Mesothelial cell of epicardium (in vitro differentiated cells): ENCODE data around the gene ASPSCR1. TPM values are rescaled to one million over a fixed set of nuclear protein-coding genes. Genes with fewer than 3 reads are reported as not detected.
A peak's percentile ranks its signal among the peaks of the same experiment; 100 is the strongest.

Experiments used
- DNase-seq, 2 experiments: peaks; one replicate each; pipeline ENCODE4 v3.0.0; 2021; ENCODE audit warnings: low spot score in 2 of 2; ENCODE audit not compliant: unreplicated experiment in 2 of 2
- H3K27ac Mint-ChIP-seq: 2 replicates; pipeline ENCODE4 v1.8.0; 2021; ENCODE audit warnings: mixed read lengths
- H3K27me3 Mint-ChIP-seq: 2 replicates; pipeline ENCODE4 v1.8.0; 2021; ENCODE audit warnings: low read depth, mixed read lengths
- H3K36me3 Mint-ChIP-seq: 2 replicates; pipeline ENCODE4 v1.8.0; 2021; ENCODE audit warnings: mixed read lengths
- H3K4me1 Mint-ChIP-seq: 2 replicates; pipeline ENCODE4 v1.8.0; 2021; ENCODE audit warnings: mixed read lengths
- H3K4me3 Mint-ChIP-seq: 2 replicates; pipeline ENCODE4 v1.8.0; 2021; ENCODE audit warnings: mild to moderate bottlenecking, moderate library complexity, mixed read lengths
- H3K9me3 Mint-ChIP-seq: 2 replicates; pipeline ENCODE4 v1.8.0; 2021; ENCODE audit warnings: mixed read lengths
- CTCF ChIP-seq: fragments of 200-600 bp; sonication (generic); IDR thresholded peaks from one replicate; pipeline ENCODE4 v1.5.0; 2021; ENCODE audit warnings: antibody characterized with exemption; ENCODE audit not compliant: unreplicated experiment
- total RNA-seq: library from RNA; stranded (reverse); gene quantifications from 3 replicates; pipeline ENCODE4 v1.2.1, GENCODE V29; 2021

The ASPSCR1 gene
- total RNA-seq, 1 donor from 2014 or later = 50.5 TPM

- Mint-ChIP-seq H3K36me3 (no peaks in the 10 kb centered on the region), H3K27ac (no peak overlapping the region), H3K4me1 (peaks cover 10% of the 10 kb centered on the region), H3K9me3 (no peaks in the 10 kb centered on the region), H3K27me3 (peaks cover 55% of the 10 kb centered on the region), H3K4me3 (peak overlapping the region; percentile 39)
- no peak for TF ChIP-seq CTCF
- DNase-seq = no peak
Measured at GRCh38 chr17:81961521-81962498, 15.6 kb upstream of the ASPSCR1 start.

GRCh38 chr17:81962499-81963441 is 14.7 kb upstream of the ASPSCR1 start:
- Mint-ChIP-seq H3K4me3 (peak overlapping the region; percentile 39), H3K9me3 (no peaks in the 10 kb centered on the region), H3K4me1 (peaks cover 4% of the 10 kb centered on the region), H3K27me3 (peaks cover 48% of the 10 kb centered on the region), H3K27ac (no peak overlapping the region), H3K36me3 (no peaks in the 10 kb centered on the region)
- DNase-seq = no peak
- no peak for TF ChIP-seq CTCF

- Mint-ChIP-seq H3K36me3 (no peaks in the 10 kb centered on the region), H3K4me3 (no peak overlapping the region), H3K9me3 (no peaks in the 10 kb centered on the region)
Measured at GRCh38 chr17:81964081-81964849, 13.2 kb upstream of the ASPSCR1 start.

GRCh38 chr17:81966343-81967243 is 10.8 kb upstream of the ASPSCR1 start:
- Mint-ChIP-seq H3K4me3 (no peak overlapping the region), H3K36me3 (no peaks in the 10 kb centered on the region), H3K27ac (no peak overlapping the region), H3K27me3 (peaks cover 32% of the 10 kb centered on the region), H3K4me1 (peaks cover 11% of the 10 kb centered on the region), H3K9me3 (no peaks in the 10 kb centered on the region)
- no peak for TF ChIP-seq CTCF
- DNase-seq = no peak

More at GRCh38 chr17:81964081-81964849, 13.2 kb upstream of the ASPSCR1 start:
- peaks cover 11% of the 10 kb centered on the region for H3K4me1 Mint-ChIP-seq
- no peak overlapping the region for H3K27ac Mint-ChIP-seq
- no peak for TF ChIP-seq CTCF
- DNase-seq = no peak
- H3K27me3 Mint-ChIP-seq = peaks cover 34% of the 10 kb centered on the region
